Left ventricle myocardium inferior (tissue), 1 donor: ENCODE measurements around the gene NFKBIE. TPM values are rescaled to one million over a fixed set of nuclear protein-coding genes. Genes with fewer than 3 reads are reported as not detected.
"Not testable (repeated sequence)": the region's sequence is repeated elsewhere in the genome, so short reads cannot be mapped to it uniquely, and the experiment has no call there.

Experiments
- DNase-seq: peaks from one replicate; pipeline ENCODE4 v3.0.0-alpha.2; 2020
- H3K27ac ChIP-seq: fragments of 200-600 bp; replicated peaks from 2 replicates; pipeline ENCODE4 v1.8.0; 2021
- H3K27me3 ChIP-seq: fragments of 200-600 bp; 2 replicates; pipeline ENCODE4 v1.8.0; 2021; ENCODE audit warnings: low read depth
- H3K36me3 ChIP-seq: fragments of 200-600 bp; 2 replicates; pipeline ENCODE4 v1.8.0; 2021
- H3K4me1 ChIP-seq: fragments of 200-600 bp; 2 replicates; pipeline ENCODE4 v1.8.0; 2021
- H3K4me3 ChIP-seq: fragments of 200-600 bp; 2 replicates; pipeline ENCODE4 v1.8.0; 2021; ENCODE audit warnings: mild to moderate bottlenecking, moderate library complexity
- H3K9me3 ChIP-seq: fragments of 200-600 bp; replicated peaks from 2 replicates; pipeline ENCODE4 v1.8.0; 2021
- CTCF ChIP-seq: fragments of 200-600 bp; IDR thresholded peaks from 2 replicates; pipeline ENCODE4 v1.8.0; 2021; ENCODE audit warnings: antibody characterized with exemption, mild to moderate bottlenecking, borderline replicate concordance
- intact Hi-C: fragments of 100-400 bp; cut with micrococcal nuclease; formaldehyde crosslinking; loops from one replicate; pipeline ENCODE4 v1.11.0; 2022
- total RNA-seq: library from RNA; stranded (reverse); fragmentation: NEBNext Ultra II Directional; extraction: Animal tissue kit (Norgen Biotek cat#: 25700); gene quantifications from one replicate; pipeline ENCODE4 v1.2.1, GENCODE V29; 2021
- donor health status: DM: no; HTN: yes; CAD: no; lungs with severe emphysema.

The NFKBIE gene
- total RNA-seq, 1 donor from 2014 or later, result 2.1 TPM

GRCh38 chr6:44234101-44235025 lies 31.0 kb downstream of the NFKBIE start:
- Histone ChIP-seq H3K36me3 (peaks cover 40% of the 10 kb centered on the region), H3K27me3 (no peaks in the 10 kb centered on the region), H3K4me3 (no peak overlapping the region), H3K27ac (peak overlapping the region; percentile 98), H3K4me1 (peaks cover 90% of the 10 kb centered on the region), H3K9me3 (no peaks in the 10 kb centered on the region)
- DNase-seq, result peak; percentile 90
- TF ChIP-seq CTCF, result peak; percentile 88
- intact Hi-C loops, result no loop called here

- TF ChIP-seq CTCF, result no peak
- intact Hi-C loops, result no loop called here
These were observed 31.7 kb downstream of the NFKBIE start for GRCh38 chr6:44233567-44234100.

GRCh38 chr6:44232676-44233566 lies 32.4 kb downstream of the NFKBIE start:
- no peak for TF ChIP-seq CTCF
- H3K27ac ChIP-seq, result peak overlapping the region; percentile 98
- no peaks in the 10 kb centered on the region for H3K27me3 ChIP-seq
- peak overlapping the region; percentile 11 for H3K4me3 ChIP-seq
- H3K4me1 ChIP-seq, result peaks cover 95% of the 10 kb centered on the region
- intact Hi-C loops, result no loop called here
- no peaks in the 10 kb centered on the region for H3K9me3 ChIP-seq
- H3K36me3 ChIP-seq, result peaks cover 40% of the 10 kb centered on the region
- no peak for DNase-seq

More at GRCh38 chr6:44233567-44234100, 31.7 kb downstream of the NFKBIE start:
- Histone ChIP-seq H3K27me3 (no peaks in the 10 kb centered on the region), H3K36me3 (peaks cover 40% of the 10 kb centered on the region), H3K9me3 (no peaks in the 10 kb centered on the region), H3K4me3 (peak overlapping the region; percentile 11), H3K4me1 (peaks cover 95% of the 10 kb centered on the region), H3K27ac (peak overlapping the region; percentile 98)
- no peak for DNase-seq

- DNase-seq, H3K27me3 ChIP-seq, intact Hi-C loops, H3K9me3 ChIP-seq: not testable (repeated sequence)
- Histone ChIP-seq H3K4me3 (peak overlapping the region; percentile 88), H3K36me3 (peaks cover 40% of the 10 kb centered on the region), H3K4me1 (peaks cover 98% of the 10 kb centered on the region), H3K27ac (peak overlapping the region; percentile 98)
These were observed 33.9 kb downstream of the NFKBIE start for GRCh38 chr6:44231426-44231825.

- peak overlapping the region; percentile 98 for H3K27ac ChIP-seq
- DNase-seq, result no peak
- H3K4me3 ChIP-seq, result peak overlapping the region; percentile 88
- H3K27me3 ChIP-seq, result no peaks in the 10 kb centered on the region
- peaks cover 40% of the 10 kb centered on the region for H3K36me3 ChIP-seq
- no peaks in the 10 kb centered on the region for H3K9me3 ChIP-seq
- intact Hi-C loops, result no loop called here
- no peak for TF ChIP-seq CTCF
- H3K4me1 ChIP-seq, result peaks cover 99% of the 10 kb centered on the region
These were observed 35.2 kb downstream of the NFKBIE start for GRCh38 chr6:44230034-44230675.
